ENCODE measurements around the gene ITPR3.
A peak's percentile ranks its signal among the peaks of the same experiment; 100 is the strongest.

The ITPR3 gene

GRCh38 chr6:33740204-33740608 lies 119.1 kb downstream of the ITPR3 start:
- intact Hi-C loops (cut with DNase I), result loop anchor here (10.0 kb wide), 1 partner anchor 415 kb away; no protein-coding TSS in a partner anchor
- DNase-seq, result peak in 1 of 10 donors; percentile 80

- intact Hi-C loops (cut with DNase I), result loop anchor here (10.0 kb wide), 1 partner anchor 414 kb away; no protein-coding TSS in a partner anchor
Observed at GRCh38 chr6:33740794-33741193, 119.7 kb downstream of the ITPR3 start.

GRCh38 chr6:33742092-33742491 lies 121.0 kb downstream of the ITPR3 start:
- intact Hi-C loops (cut with DNase I), result loop anchor here (10.0 kb wide), 1 partner anchor 413 kb away; no protein-coding TSS in a partner anchor
- peak in 1 of 10 donors; percentile 67 for DNase-seq

More at GRCh38 chr6:33740794-33741193, 119.7 kb downstream of the ITPR3 start:
- no peak for DNase-seq

DNA sequence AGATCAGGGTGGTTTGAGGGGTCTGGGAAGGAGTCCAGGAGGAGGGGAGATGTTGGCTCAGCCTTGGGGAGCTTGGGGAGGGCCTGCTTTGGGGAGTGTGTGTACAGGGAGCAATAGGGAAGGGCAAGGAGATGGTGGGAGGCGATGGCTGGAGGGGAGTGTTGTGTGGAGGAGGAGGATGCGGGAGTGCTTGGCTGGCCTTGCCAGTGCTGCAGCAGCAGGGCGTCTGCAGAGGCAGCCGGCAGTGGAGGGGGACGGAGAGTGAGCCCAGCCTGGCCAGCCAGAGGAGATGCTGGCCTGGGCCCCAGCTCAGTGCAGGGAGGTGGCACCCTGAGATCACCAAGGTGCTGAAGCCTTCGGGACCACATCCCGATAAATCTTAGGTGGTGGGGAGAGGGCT lies 121.7 kb downstream of the ITPR3 start:
- intact Hi-C loops (cut with DNase I), result loop anchor here (10.0 kb wide), 1 partner anchor 412 kb away; no protein-coding TSS in a partner anchor
- DNase-seq, result peak in 1 of 10 donors; percentile 86

DNA sequence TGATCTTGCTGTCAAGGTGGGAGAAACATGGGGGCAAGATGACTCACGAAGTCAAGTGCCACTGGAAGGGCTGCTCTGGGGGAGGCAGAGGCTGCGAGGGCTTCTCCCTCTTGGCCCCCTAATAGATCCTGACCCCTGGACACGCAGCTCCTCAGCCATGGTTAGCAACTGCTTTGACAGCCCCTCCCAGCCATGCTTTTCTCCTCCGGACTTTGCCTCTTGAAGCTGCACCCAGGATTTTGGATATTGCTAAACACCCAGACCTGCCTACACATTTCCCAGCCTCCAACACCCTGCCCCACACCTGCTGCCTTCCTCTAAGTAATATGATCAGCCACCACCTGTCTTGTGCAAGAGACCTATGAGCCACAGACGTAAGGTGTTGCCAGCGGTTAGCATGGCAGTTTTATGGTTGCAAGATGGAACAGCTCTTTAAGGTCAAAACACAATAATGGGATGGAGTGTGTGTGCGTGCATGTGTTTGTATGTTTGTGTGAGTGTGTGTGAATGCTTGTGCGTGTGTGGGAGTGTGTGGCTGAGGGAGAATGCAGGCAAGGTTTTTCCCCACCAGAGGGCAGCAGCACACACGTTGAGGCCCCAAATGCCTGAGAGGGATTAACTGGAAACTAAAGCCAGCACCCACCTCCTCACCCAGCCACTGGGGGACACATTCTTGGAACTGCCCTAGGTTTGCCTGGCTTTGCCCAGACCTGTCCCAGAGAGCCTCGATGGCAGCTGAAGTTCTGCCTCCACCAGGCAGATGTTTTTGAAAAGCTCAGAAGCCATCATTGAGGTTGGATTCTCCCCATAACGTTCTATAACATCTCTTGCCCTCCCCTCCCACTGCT lies 123.1 kb downstream of the ITPR3 start:
- peak; percentile 53 to 95 (median 82) for DNase-seq
- intact Hi-C loops (cut with DNase I), result loop anchor here (1.0 to 10.0 kb wide), 2 partner anchors 18 to 411 kb away; no protein-coding TSS in a partner anchor

DNA sequence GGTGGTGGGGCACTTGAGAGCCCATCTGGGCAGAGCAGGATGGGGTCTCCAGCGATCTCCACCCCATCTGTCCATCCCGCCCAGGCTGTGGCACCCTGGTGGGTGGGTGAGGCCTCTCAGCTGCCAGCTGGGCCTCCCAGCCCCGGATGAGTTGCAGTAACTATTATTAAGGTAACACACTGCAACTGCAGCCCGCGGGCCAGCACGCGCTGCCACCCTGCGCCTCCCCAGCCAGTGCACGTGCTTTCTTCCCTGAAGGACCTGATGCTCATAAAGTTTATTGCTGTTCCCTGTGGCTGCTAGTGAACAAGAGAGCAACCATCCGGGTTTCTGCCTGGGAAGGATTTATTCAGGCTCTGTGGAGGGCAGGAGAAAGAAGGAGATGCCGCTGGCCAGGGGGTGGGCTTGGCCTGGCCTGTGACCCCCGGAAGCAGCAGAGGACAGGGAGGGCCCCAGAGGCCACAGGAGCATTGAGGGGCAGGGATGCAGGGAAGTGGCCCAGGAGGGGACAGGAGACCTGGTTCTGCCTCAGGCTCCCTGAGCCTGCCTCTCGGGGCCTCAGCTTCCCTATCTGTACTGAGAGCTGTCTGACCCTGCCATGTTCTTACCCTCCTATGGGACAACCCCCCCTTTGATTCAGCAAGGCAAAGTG lies 123.9 kb downstream of the ITPR3 start:
- no peak for DNase-seq
- intact Hi-C loops (cut with DNase I), result loop anchor here (1.0 to 10.0 kb wide), 2 partner anchors 17 to 410 kb away; no protein-coding TSS in a partner anchor

GRCh38 chr6:33745548-33745947 lies 124.4 kb downstream of the ITPR3 start:
- DNase-seq, result no peak
- intact Hi-C loops (cut with DNase I), result loop anchor here (10.0 kb wide), 1 partner anchor 409 kb away; no protein-coding TSS in a partner anchor
